Fibroblast of villous mesenchyme (primary cell): ENCODE results near the gene ANKS1B. TPM values are rescaled to one million over a fixed set of nuclear protein-coding genes. Genes with fewer than 3 reads are reported as not detected.

ENCODE experiments used
- DNase-seq: peaks from one replicate; pipeline ENCODE4 v3.0.0-alpha.2; 2010; ENCODE audit warnings: low read depth
- H3K4me3 ChIP-seq: 2 replicates; pipeline ENCODE4 v1.5.1; 2011; ENCODE audit warnings: low read depth, mild to moderate bottlenecking, low read length
- total RNA-seq: library from RNA; depleted of rRNA; stranded (reverse); fragments of >200 nt; gene quantifications from 2 replicates; pipeline ENCODE4 v1.2.3, GENCODE V29; 2012
- TF ChIP-seq, protein P1 (sequence below): IDR thresholded peaks from 2 replicates; pipeline ENCODE4 v1.5.1; 2012; ENCODE audit warnings: low read depth, mild to moderate bottlenecking, low read length; ENCODE audit not compliant: insufficient read depth

The ANKS1B gene
- total RNA-seq, 1 donor, result 0.86 TPM

DNA sequence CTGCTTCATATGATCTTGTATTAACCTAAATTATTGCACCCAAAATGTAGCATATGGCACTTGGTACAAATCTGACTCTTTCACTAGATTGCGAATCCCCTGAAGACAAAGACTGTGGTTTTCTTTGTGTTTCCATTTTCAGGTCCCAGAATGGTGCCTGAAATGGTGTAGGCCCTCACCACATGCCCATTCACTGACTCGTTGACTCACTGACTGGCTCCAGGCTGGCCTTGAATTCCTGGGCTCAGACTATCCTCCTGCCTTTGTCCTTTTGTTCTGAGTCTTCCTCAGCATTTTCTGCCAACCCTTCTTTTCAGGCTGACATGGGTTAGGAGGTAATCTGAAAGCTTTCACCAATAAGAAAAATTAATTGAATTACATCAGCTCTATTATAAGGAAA is 705.8 kb downstream of the ANKS1B start:
- H3K4me3 ChIP-seq, result no peak overlapping the region
- TF ChIP-seq, protein P1, sequence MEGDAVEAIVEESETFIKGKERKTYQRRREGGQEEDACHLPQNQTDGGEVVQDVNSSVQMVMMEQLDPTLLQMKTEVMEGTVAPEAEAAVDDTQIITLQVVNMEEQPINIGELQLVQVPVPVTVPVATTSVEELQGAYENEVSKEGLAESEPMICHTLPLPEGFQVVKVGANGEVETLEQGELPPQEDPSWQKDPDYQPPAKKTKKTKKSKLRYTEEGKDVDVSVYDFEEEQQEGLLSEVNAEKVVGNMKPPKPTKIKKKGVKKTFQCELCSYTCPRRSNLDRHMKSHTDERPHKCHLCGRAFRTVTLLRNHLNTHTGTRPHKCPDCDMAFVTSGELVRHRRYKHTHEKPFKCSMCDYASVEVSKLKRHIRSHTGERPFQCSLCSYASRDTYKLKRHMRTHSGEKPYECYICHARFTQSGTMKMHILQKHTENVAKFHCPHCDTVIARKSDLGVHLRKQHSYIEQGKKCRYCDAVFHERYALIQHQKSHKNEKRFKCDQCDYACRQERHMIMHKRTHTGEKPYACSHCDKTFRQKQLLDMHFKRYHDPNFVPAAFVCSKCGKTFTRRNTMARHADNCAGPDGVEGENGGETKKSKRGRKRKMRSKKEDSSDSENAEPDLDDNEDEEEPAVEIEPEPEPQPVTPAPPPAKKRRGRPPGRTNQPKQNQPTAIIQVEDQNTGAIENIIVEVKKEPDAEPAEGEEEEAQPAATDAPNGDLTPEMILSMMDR, result no peak
- no peak for DNase-seq

DNA sequence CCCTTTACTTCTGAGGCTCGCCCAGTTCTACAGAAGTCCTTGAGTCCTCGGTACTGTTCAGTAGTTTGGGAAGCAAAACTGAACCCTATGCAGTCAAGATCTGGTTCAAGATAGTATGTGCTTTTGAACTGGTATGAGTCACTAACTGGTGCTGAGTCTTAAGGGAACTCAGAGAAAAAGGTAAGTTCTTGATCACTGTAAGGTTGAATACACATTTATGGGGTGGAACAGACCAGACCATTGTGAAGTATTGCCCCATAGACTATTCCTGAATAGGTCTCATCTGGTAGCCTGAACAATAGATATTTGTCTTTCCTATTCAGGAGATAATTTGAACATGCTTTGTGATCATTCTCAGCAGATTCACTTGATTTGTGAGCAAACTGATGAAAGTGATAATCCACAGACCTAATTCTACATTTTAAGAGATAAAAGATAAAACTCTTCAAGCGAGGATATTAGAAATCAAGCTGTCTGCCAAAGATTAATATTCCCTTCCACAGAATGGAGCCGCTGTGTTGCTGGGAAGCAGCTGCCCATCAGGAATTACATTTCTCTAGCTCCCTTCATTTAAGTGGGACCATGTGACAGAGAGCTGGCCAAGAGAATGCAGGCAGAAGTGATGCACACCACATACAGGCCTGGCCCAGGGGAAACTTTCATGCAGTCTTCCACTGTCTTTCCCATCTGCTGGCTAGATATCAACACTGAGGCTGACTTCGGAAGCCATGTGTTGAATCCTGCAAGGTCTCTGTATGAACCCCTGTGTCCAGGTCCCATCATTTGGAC is 707.0 kb downstream of the ANKS1B start:
- H3K4me3 ChIP-seq, result no peak overlapping the region
- DNase-seq, result no peak
- TF ChIP-seq, protein P1, result no peak

- no peak overlapping the region for H3K4me3 ChIP-seq
- TF ChIP-seq, protein P1, result no peak
- DNase-seq, result no peak
Measured at GRCh38 chr12:99271071-99271470, 713.7 kb downstream of the ANKS1B start.

GRCh38 chr12:99267038-99267437 is 717.7 kb downstream of the ANKS1B start:
- H3K4me3 ChIP-seq, result no peak overlapping the region
- TF ChIP-seq, protein P1, result no peak
- DNase-seq, result no peak

DNA sequence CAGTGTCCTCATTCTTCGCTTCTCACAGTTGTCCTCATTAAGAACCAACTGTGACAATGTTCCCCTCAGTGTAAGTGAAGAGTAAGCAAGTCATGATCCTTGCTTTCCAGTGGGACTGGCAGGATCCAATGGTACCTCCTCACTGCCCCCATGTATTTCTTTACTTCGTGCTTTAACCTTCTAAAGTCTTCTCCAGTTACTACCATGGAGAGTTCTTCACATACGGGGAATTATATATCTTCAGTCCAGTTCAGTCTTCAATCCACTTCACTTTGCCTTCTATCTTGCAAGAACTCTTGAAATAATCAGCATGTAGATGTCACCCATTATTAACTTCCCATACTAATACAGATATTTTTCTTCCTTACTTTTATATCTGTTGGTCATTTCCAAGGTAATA is 719.1 kb downstream of the ANKS1B start:
- no peak overlapping the region for H3K4me3 ChIP-seq
- no peak for DNase-seq
- TF ChIP-seq, protein P1, result no peak

GRCh38 chr12:99261256-99261655 is 723.5 kb downstream of the ANKS1B start:
- TF ChIP-seq, protein P1, result no peak
- DNase-seq, result no peak
- H3K4me3 ChIP-seq, result no peak overlapping the region
